Stimulated activated CD8-positive, alpha-beta memory T cell treated with anti-CD3 and anti-CD28 coated beads, Interleukin-4, amount 100 ng/mL, for 24 hours (primary cell): ENCODE measurements around the gene PDIA6.
"Not testable (repeated sequence)": the region's sequence is repeated elsewhere in the genome, so short reads cannot be mapped to it uniquely, and the experiment has no call there.

Source experiments
- DNase-seq: peaks from one replicate; pipeline ENCODE4 v3.0.0-alpha.2; 2020; ENCODE audit warnings: low read depth

PDIA6 gene

GRCh38 chr2:10780821-10781220, 31.8 kb downstream of the PDIA6 start:
- not testable (repeated sequence) for DNase-seq

- no peak for DNase-seq
Observed at GRCh38 chr2:10780491-10780820, 32.1 kb downstream of the PDIA6 start.

DNA sequence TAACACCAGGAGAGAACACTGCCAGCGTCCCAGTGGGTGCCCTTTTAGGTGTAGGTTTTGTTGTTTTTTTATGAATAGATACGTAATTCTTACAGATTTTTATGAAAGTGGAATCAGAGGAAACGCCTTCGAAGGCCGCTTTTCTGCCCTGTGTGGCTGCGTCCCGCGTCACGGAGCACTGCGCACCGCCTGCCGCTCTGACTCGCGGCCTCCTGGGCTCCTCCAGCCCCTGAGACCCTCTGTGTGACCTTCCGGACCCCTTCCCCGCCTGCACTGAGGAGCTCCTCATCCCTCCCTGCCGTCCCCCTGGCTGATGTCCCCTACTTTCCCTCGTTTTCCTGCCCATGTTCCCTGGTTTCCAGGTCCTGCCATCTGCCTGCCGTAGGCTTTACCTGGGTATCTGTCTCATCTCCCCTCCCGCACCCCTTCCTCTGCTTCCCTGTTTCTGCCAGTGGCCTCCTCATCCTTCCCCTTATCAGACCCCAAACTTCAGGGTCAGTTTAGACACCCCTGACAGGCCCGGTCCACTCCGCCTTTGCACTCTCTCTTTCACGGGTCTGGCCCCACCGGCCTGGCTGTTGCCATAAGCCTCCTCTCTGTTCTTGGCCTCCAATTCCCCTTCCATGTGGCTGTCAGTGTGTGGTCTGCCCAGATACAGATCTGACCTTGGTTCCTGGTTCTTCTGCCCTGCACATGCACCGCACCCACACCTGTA, 32.7 kb downstream of the PDIA6 start:
- DNase-seq: no peak

GRCh38 chr2:10778724-10779115, 33.9 kb downstream of the PDIA6 start:
- DNase-seq: no peak

DNA sequence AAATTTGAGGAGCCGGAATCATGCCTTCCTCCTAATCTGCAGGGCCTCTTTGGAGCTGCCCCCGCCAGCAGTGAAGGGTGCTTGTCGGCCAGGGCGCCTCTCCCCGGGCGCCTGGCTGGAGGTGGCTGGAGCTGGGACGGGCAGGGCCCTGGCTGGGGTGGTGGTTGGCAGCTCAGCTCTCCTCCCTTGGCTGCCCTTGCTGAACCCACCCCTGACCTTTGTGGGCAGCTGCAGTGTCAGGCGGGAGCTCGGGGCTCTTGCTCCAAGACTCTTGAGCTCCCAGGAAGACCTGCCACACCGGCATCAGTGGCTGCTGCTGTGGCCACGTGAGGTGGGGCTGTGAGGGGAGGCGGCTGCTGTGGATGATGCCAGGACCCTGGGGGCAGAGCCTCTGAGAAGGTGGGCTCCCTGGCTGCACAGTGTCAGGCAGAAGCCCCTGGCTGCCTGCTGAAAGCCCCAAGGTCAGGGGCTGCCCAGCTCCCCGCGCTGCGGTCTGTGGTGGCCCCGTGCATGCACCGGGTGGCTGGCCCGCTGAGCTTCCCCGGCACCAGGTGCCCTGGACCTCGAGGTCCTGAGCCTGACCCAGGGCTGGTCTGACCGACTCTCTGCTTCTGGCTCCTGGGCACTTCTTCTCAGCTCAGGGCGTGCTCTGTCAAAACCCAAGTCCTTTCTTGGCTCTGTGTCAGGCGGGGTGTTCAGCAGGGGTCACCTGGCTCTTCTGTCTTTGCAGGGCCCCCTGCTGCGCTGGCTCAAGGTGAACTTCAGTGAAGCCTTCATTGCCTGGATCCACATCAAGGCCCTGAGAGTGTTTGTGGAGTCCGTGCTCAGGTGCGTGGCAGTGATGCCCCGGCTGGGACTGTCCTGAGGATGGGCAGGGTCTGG, 34.5 kb downstream of the PDIA6 start:
- DNase-seq: no peak

DNA sequence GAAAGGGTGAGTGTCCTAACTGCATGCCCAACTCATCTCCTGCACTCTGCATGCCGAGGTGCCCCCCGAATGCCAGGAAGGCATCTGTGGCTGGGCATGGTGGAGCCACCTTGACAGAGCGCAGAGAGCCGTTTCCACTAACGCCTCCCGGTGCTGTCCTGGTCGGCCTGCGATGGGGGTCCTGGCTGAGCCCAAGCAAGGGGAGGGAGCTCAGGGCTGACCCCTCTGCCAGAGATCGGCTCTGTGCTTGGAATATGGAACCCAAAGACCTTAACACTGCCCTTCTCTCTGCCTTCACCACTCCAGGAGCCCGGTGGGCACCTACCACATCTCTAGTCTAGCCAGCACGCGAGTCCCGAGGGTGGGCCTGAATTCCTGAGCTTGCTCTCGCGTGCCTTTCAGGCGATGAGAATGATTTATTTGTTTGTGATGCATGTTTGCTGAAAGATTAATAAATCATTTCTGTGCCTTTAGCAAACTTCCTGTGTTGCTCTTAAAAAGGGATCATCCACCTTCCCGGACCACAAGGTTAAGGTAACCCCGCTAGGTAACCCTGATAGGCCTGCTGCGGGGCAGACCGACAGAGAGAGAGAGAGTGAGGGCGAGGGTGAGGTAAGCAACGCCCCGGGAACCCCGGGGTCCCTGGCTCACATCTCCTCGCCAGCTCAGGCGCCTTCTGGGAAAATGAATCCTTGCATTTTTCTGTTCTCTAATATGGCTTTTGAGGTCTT, 35.3 kb downstream of the PDIA6 start:
- no peak for DNase-seq

GRCh38 chr2:10776231-10776977, 36.2 kb downstream of the PDIA6 start:
- no peak for DNase-seq

GRCh38 chr2:10775831-10776230, 36.8 kb downstream of the PDIA6 start:
- DNase-seq: no peak

DNA sequence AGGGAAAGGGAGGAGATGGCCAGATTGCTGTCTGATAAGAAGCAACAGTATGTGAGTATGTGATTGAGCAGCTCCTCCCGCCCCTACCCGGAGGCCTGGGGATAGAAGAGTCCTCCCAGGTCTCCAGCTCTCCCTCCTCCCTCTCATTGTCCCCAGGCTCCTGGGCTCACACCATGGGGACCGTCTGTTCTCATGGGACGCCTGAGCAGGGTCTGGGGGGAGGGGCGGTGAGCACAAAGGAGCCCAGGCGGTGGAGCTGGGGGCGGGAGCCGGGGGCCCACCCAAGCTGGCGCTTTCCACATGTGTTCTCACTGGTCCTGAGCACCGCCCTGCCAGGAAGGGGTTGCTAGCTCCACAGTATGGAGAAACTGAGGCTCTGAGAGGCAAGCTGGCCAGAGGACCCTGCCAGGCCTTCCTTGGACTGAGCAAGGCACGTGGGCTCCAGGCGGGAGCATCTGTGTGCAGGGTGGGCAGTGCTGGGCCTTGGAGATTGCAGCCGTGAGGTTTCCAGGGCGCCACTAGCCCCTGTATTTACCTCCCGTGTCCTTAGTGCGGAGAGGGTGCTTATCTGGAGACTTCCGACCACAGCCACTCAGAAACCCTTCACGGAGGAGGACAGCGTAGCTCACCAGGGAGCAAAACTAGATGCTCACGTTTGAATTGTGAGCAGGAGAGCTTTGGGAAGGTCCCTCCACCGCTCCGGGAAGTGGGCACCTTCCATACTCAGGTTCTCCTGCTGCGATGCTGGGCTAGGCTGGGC, 37.4 kb downstream of the PDIA6 start:
- no peak for DNase-seq

- no peak for DNase-seq
Observed at GRCh38 chr2:10774394-10774793, 38.2 kb downstream of the PDIA6 start.

DNA sequence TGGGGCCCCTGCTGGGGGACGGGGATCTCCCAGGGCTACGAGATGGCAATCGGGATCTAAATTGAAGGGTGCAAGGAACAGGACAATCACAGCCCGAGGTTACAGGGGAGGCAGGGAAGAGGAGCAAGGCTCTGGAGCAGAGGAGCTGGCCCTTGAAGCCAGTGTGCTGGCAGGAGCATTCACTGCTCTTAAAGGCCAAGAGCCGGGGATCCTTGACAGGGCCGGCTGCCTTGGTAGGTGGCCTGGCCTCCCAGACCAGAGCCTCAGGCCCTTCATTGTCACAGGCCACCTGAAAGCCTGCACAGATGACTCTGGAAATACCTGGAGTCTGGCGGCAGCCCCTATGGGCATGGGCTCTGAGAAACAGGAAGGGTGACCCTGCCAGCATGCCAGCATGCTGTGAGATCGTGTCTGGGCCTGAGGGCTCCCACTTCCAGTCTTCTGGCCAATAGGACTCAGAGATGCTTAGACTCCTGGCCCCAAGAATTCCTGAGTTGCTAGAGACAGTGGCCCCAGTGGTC, 38.7 kb downstream of the PDIA6 start:
- DNase-seq: no peak

DNA sequence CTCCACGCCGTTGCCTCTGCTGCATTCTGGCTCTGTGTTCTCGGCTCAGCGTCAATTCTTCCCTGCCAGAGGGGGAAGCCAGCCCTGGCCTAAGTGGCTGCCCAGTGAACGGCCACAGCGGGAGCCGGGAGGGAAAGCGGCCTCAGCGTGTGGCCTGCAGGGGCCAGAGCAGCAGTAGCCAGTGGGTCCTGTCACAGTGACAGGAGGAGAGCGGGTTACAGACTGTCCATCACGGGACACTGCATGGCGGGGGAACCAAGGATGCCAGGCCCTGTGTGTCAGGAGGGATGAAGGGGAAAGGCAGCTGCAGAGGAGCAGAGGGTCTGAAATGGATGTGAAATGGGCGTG, 39.7 kb downstream of the PDIA6 start:
- DNase-seq: no peak

GRCh38 chr2:10772201-10772867, 40.3 kb downstream of the PDIA6 start:
- DNase-seq: no peak

- DNase-seq: no peak
Observed at GRCh38 chr2:10771786-10772185, 40.8 kb downstream of the PDIA6 start.

GRCh38 chr2:10770956-10771750, 41.4 kb downstream of the PDIA6 start:
- DNase-seq: no peak

DNA sequence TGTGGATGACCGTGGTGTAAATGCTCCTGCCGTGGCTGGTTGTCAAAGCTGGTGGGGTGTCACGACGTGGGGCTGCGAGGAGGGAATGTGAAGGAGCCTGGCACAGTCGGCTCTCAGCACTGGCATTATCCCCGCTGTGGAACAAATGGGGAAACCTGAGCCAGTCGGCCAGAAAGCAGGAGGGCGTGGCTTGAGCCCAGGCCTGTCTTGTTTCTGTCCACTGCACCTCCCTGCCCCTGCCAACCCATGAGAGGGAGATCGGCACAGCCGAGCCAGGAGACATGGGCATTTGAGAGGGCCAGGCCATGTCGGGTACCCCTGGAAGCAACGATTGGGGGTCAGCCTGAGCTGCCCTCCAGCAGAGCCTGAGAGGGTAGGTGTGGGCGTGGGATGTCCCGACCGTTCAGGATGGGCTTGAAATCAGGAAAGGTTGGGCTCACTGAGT, 44.5 kb downstream of the PDIA6 start:
- DNase-seq: no peak

GRCh38 chr2:10765914-10766313, 46.7 kb downstream of the PDIA6 start:
- DNase-seq: no peak

GRCh38 chr2:10765461-10765860, 47.1 kb downstream of the PDIA6 start:
- DNase-seq: no peak

DNA sequence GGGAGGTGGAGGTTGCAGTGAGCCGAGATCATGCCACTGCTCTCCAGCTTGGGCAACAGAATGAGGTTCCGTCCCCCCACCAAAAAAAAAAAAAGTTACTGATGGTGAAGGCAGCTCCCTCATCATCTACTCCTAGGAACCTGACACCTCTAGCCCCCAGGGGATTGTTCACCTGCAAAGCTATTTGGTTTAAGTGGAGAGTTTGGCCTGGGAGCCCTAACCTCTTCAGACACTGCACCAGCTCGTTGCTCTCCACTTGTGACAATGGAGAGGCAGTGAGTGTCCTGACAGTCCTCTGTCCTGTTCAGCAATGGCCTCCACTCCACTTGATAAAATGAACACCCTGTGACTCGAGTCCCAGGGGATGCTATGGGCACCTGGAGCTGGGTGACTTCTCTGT, 47.7 kb downstream of the PDIA6 start:
- no peak for DNase-seq
